GM21447 (cell line): ENCODE measurements around the gene DEGS2.

Experiments used
- ATAC-seq: cut with Tn5 transposase; IDR thresholded peaks from one replicate; pipeline ENCODE4 v1.9.1; 2021; ENCODE audit not compliant: unreplicated experiment

The DEGS2 gene

GRCh38 chr14:100115726-100116125 is 43.7 kb downstream of the DEGS2 start:
- ATAC-seq: no peak

GRCh38 chr14:100115236-100115635 is 44.2 kb downstream of the DEGS2 start:
- ATAC-seq: no peak

- no peak for ATAC-seq
Observed at GRCh38 chr14:100114109-100114765, 45.2 kb downstream of the DEGS2 start.

GRCh38 chr14:100111931-100112704 is 47.3 kb downstream of the DEGS2 start:
- ATAC-seq: no peak

GRCh38 chr14:100110816-100111215 is 48.6 kb downstream of the DEGS2 start:
- ATAC-seq: no peak

- ATAC-seq: no peak
Observed at GRCh38 chr14:100109594-100109955, 49.9 kb downstream of the DEGS2 start.

GRCh38 chr14:100108840-100109593 is 50.4 kb downstream of the DEGS2 start:
- no peak for ATAC-seq

GRCh38 chr14:100108042-100108825 is 51.2 kb downstream of the DEGS2 start:
- ATAC-seq: peak; percentile 63

- no peak for ATAC-seq
Observed at GRCh38 chr14:100107236-100107635, 52.2 kb downstream of the DEGS2 start.

GRCh38 chr14:100106250-100107112 is 53.0 kb downstream of the DEGS2 start:
- no peak for ATAC-seq

GRCh38 chr14:100105357-100106169 is 53.9 kb downstream of the DEGS2 start:
- no peak for ATAC-seq

- no peak for ATAC-seq
Observed at GRCh38 chr14:100104523-100105300, 54.7 kb downstream of the DEGS2 start.

- no peak for ATAC-seq
Observed at GRCh38 chr14:100104006-100104352, 55.5 kb downstream of the DEGS2 start.

- ATAC-seq: no peak
Observed at GRCh38 chr14:100103250-100104005, 56.0 kb downstream of the DEGS2 start.

- ATAC-seq: no peak
Observed at GRCh38 chr14:100102156-100102785, 57.2 kb downstream of the DEGS2 start.

- no peak for ATAC-seq
Observed at GRCh38 chr14:100100032-100100703, 59.3 kb downstream of the DEGS2 start.

GRCh38 chr14:100098171-100098570 is 61.3 kb downstream of the DEGS2 start:
- ATAC-seq: no peak
